Placental epithelial cell (primary cell): ENCODE measurements around the gene DMAC2. TPM values are rescaled to one million over a fixed set of nuclear protein-coding genes. Genes with fewer than 3 reads are reported as not detected.

Experiments used
- small RNA-seq: library from RNA; depleted of rRNA; stranded (forward); fragments of <200 nt; gene quantifications from one replicate; pipeline ENCODE3, GENCODE V24; 2012
- total RNA-seq: library from RNA; depleted of rRNA; stranded (reverse); fragments of >200 nt; gene quantifications from 2 replicates; pipeline ENCODE4 v1.2.3, GENCODE V29; 2012

Gene DMAC2
- total RNA-seq = 42.4 and 46.4 TPM in 2 replicates

DNA sequence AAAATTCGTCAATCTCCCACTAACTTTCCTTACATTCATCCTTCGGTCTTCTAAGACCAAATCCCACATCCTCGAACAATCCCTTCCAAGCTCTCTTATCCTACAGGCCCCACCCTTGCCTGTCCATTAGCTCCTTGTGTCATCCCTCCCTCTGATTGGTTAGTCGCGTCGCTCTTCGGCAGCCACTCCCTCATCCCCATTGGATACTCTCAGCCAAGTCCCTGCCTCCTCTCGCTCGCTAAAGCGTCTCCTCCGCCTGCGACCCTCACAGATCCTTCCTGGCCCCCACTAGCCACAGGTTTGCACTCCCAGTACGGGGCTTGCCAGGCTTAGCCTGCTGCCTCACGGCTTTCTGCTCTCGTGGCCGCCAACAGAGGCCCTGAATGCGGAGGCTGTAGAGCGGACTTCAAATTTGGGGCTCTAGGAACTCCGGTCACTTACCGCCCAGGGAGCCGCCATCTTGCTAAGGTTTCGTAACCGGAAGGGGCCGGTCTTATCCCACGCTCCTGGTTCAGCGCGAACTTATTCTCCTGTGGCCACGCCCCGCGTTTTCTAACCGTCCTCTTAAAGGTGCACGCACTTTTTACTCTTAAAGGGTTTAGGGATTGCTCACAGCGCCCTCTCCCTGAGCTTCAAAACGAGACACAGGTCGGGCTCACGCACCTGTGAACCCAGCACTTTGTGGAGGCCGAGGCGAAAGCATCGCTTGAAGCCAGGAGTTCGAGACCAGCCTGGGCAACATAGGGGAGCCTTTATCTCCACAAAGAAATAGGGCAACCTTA is at the start of gene DMAC2:
TSS of gene DMAC2 (minus strand) at position 472 of the 782 bp plus-strand sequence. CDS start at position 459, 13 bp downstream.

GRCh38 chr19:41442473-41443355 is 3.0 kb upstream of the DMAC2 start, which contains the start of gene ERICH4:
Gene ERICH4, plus strand, starts transcription at chr19:41443156. Its CDS starts 14 bp downstream, at chr19:41443170.

GRCh38 chr19:41426952-41427646 is 12.6 kb downstream of the DMAC2 start, which contains the start of gene B3GNT8:
Gene B3GNT8, minus strand, starts transcription at chr19:41427374. Its CDS starts 596 bp downstream, at chr19:41426778.

GRCh38 chr19:41397086-41398049 is 42.3 kb downstream of the DMAC2 start, which contains the start of the genes BCKDHA and EXOSC5:
Gene BCKDHA, plus strand, starts transcription at chr19:41397818. Its CDS starts 10 bp downstream, at chr19:41397828.
Gene EXOSC5, minus strand, starts transcription at chr19:41397359. Its CDS starts 31 bp downstream, at chr19:41397328.

Small RNA genes lying within 50 kb of the gene (small RNA-seq; reads per million reads assigned to genes)
- gene RF00017 = not detected

Other genes with a start within 250 kb of the DMAC2 start
- 0.39 and 1.7 TPM in 2 replicates for gene CYP2S1, start 246.7 kb downstream of the DMAC2 start, total RNA-seq
- gene AXL, start 220.7 kb downstream of the DMAC2 start, total RNA-seq = 66.0 and 380 TPM in 2 replicates
- gene HNRNPUL1, start 175.5 kb downstream of the DMAC2 start, total RNA-seq = 133 and 139 TPM in 2 replicates
- gene CCDC97, start 129.7 kb downstream of the DMAC2 start, total RNA-seq = 12.2 and 14.2 TPM in 2 replicates
- 10.8 and 29.8 TPM in 2 replicates for gene TGFB1, start 86.0 kb downstream of the DMAC2 start, total RNA-seq
- gene B9D2, start 75.8 kb downstream of the DMAC2 start, total RNA-seq = 3.9 and 7.9 TPM in 2 replicates
- gene TMEM91, start 63.4 kb downstream of the DMAC2 start, total RNA-seq = 3.4 and 12.2 TPM in 2 replicates
- 11.4 and 16.2 TPM in 2 replicates for gene EXOSC5, start 42.6 kb downstream of the DMAC2 start, total RNA-seq
- gene BCKDHA, start 42.1 kb downstream of the DMAC2 start, total RNA-seq = 34.7 and 41.2 TPM in 2 replicates
- gene B3GNT8, start 12.5 kb downstream of the DMAC2 start, total RNA-seq = 4.4 and 6.3 TPM in 2 replicates
- not detected in 2 replicates for gene ERICH4, start 3.2 kb upstream of the DMAC2 start, total RNA-seq
- not detected in 2 replicates for gene CEACAM21, start 136.3 kb upstream of the DMAC2 start, total RNA-seq
- gene CEACAM4, start 187.2 kb upstream of the DMAC2 start, total RNA-seq = not detected in 2 replicates
- not detected in 2 replicates for gene CEACAM7, start 248.4 kb upstream of the DMAC2 start, total RNA-seq